Islet precursor cell (in vitro differentiated cells): ENCODE results near the gene BARX1.
A peak's percentile ranks its signal among the peaks of the same experiment; 100 is the strongest.

Experiments
- DNase-seq: peaks from one replicate; pipeline ENCODE4 v3.0.0-alpha.2; 2018

Gene BARX1

DNA sequence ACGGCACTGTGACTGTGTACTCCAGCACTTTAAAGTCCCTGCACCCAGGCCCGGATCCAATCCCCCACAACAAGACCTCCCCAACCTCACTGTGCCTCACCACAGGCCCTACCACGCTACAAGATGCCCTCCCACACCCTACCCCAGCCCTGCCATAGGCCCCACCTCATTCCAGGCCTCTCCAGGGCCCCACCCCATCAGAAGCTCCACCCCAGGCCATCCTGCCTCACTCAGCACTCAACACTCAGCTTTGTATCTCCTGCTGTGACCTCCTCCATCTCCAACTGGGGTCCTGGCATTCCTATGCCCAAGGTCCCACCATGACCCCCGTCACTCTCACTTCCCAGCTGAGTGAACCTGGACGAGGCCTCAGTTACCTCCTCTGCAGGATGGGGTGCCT is 38.8 kb downstream of the BARX1 start:
- DNase-seq: no peak

DNA sequence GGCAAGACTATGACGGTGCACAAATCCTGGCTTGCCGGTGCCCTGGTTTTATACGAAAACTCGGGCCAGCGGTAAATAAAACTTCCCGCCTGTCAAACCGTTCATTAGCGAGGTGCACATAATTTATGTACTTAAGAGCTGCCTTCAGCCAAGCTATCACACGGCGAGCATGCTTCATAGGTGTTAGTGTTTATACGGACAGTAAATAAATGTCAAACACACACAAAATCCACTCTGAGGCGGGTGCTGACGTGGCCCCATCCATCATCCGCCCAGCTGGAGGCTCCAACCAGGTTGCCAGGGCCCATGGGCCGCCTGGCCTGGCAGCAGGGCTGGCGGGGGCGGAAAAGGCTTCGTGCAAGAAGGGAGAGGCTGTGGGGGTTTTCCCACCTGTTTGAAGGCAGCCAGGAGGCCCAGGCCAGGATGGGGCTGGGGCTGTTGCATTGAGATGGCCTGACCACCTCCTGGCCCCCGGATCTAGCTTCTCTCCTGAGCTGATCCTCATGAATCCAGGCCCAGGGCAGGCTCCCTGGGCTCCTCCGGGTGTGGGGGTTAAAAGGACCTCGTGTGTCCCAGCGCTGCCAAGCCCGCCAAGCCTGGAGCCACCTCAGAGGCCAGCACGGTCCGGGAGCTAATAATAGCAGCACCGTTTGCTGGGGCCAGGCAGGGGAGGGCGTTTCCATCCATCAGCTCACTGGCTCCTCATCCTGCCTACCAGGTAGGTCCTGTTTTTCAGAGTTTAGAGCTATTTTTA is 43.2 kb downstream of the BARX1 start:
- no peak for DNase-seq

DNA sequence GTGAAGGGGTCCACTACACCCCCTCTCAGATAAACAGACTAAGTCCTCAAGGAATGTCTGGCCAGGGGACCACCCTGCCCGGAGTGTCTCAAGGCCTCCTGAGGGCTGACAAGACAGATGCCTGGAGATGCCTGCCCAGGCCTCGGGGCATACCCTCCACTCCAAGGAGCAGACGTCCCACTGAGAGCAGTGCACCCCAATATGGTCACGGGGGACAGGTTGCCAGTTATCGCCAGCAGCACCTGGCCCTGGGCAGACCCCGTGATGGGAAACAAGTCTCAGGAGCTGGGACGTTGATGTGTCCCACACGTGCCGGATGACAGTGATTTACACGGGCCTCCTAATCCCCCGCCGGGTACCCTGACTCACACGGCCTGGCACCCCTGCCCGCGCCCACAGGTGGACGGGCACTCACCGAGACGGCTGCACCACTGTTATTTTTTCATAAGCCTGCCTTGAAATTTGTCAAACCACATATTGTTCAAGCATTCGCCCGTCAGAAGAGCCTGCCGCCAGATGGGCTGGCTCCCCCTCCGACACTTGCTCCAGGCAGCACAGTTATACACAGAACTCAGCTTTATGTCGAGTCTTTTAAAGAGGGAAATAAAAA is 43.9 kb downstream of the BARX1 start:
- DNase-seq: no peak

DNA sequence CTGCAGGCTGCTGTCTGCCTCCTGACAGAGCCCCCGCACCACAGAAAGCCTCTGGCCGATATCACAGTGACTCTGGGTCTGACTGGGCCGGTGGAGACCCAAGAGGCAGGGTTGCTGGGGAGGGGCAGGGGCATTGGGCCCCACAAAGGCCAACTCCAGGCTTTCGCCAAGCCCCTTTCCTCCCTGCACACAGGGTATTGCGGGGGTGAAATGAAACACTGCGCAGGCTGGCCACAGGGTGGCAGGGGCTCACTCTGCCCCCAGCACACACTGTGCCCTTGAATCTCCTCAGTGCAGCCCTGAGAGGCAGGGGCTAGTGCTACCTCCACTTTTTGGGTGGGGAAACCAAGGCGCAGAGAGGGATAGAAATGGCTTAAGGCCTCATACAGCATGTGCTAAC is 44.6 kb downstream of the BARX1 start:
- DNase-seq: no peak

DNA sequence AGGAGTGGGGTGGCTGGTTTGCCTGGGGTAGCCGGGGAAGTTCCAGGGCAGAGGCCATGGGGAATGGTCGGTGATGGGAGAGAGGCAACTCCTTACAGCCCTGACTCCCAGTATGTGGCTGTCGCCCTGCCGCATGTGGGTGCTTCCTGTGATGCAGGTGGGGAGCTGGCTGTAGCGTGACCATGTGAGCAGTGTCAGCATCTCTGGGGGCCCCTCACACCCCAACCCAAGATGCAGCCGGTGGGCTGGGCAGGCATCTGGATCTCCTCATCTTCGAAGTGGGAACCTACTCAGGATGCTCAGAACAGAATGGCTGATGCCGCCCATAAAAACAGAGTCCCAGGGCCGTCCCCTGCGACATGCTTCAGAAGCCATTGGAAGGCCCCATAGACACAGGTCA is 45.0 kb downstream of the BARX1 start:
- no peak for DNase-seq

DNA sequence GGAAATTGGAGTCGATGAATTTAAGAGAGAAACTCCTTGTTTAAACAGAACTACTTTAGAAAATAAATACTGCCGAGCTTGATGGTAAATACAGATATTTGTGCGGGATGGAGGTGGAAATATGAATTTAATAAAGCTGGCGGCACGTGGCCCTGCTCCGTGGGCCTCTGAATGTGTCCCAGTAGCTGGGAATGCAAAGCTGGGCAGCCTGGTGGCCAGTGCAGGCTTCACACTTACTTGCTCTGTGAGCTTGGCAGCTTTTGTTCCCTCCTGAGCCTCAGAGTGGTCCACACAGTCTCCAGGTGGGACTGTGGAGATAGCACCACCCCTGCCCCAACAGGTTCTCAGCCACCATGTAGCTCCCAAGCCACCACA is 45.9 kb downstream of the BARX1 start:
- no peak for DNase-seq

DNA sequence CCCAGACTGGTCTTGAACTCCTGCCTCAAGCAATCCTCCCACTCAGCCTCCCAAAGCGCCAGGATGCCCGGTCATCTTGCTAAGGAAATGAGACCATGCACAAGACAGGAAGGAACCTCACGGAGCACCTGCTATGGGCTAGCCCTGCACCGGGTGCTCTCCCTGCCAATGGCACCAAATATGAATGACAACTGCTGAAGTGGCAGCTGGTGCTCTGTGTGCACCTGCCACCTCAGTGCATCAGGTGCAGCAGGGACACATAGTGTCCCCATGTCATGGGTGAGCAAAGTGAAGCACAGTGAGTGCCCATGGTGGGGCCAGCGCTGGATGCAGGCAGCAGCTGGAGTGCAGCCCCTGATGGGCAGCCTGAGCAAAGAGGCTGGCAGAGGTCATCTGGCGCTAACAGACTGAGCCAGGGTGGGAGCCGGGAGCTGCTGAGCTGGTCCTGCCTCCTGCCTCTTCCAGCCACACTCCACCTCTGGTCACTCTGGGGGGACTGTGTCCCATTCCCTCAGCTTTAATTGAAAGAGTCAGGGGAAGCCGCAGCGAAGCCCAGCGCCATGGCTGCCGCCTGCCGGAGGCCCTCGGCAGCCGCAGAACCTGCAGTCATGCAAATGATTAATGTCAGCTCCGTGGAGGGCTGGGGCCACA is 46.4 kb downstream of the BARX1 start:
- no peak for DNase-seq

DNA sequence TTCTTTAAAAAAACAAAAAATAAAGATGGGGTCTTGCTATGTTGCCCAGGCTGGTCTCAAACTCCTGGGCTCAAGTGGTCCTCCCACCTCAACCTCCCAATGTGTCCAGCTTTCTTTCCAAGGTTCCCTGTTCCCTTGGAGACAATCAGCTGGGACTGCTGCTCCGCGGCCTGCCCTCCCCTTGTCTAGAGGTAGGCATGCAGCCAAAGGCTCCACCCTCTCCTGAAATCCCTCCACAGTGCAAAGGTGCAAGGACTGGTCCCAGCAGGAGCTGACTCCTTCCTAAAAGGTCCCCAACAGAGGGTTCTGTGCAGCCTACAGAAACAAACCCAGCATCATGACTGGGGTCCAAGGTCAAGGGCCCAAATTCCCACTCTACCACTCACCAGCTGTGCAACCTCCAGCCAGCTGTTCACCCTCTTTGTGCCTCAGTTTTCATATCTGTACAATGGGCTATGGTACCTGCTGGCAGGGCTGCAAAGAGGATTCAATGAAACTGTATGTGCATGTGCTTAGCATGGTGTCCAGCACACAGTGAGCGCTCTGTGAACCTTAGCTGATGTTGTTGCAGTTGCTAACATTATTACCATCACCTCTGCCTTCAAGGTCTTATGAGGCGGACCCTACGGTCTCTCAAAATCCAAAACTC is 47.5 kb downstream of the BARX1 start:
- DNase-seq: no peak

DNA sequence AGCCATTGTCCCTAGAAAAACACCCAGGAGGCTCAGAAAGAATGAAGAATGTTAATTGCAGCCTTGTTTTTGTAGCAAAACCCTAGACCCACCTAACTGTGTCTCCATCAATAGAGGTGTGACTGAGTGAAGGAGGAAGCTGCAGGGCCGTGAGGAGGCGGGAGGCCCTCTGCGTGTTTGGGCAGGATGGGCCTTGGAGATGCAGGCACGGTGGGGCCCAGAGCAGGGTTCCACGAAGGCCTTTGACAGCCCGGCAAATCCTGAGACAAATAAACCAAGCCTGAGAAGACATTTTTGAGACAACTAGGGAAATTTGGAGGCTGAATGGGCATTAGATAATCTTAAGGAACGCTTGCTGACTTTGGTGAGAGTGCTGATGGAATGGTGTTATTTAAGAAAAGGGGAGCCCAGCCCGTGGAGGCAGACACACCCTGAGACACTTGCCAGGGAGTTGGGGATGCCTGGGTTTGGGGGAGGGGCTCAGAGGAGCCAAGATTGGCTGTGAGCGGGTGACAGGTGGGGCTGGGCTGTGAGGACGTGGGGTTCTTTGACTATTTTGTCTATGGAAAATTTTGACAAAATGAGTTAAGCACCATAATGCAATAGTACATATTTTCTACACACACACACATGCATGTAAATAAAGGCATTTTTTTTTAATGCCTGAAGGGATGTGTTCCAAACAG is 48.8 kb downstream of the BARX1 start:
- DNase-seq: no peak

DNA sequence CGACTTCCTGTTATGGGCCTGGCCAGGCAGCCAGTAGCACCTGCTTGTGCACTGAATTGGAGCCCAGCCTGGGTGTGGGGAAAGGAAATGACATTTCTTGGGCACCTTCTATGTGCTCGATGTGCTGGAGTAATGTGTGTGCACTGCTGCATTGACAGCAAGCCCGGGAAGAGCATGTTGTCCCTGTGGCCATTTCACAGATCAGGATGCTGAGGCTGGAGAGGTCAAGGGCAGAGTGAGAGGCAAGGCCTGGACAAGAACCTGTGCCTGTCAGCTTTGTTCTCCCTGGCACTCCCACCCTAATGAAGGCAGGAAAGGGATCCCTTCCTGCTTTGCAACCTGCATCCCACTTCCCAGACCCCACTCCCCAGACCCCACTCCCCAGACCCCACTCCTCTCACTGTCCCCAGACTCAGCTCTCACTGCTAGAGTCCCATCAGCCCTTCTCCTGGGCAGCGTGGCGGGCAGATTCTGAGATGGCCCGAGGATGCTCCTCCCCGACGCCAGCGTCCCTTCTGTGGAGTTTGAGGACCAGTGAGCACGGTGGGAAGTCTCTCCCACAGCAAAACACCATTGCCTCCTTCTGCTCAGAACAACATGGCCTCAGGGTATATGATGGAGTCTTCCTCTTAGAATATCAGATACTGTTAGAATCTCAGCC is 49.6 kb downstream of the BARX1 start:
- no peak for DNase-seq

DNA sequence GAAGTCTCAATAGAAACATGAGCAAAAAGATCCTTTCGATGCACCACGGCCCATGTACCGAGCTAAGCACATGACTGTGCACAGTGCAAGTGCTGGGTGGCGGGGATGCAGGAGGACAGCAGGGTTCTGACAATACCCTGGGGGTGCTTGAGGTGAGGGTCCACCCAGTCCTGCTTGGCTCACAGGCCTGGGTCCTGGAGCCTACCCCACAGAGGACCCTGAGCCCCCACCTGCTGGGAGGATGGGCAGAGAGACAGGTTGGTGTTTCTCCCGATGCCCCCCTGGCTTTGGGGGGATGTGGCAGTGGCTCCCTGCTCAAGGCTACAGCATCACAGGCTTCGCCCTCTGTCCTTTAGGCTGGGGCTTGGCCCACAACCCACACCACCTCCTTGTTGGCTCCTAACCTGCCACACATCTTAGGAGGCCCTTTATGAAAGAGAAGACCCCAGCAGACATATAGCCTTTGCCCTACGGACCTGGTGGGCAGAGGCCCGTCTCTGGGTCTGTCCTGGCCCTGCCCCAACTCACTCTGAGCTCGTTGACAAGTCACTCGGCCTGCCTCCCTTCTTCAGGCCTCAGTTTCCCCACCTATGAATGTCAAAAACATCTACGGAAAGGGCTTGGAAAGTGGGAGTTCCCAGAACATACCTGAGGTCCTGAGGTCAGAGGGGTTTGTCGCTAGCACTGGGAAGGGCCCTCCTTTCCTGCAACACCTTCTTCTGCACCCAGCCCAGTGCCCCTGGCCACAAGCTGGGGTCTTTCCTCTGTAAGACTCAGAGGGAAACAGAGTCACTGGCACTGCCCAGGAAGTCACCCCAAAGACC is 50.3 kb downstream of the BARX1 start:
- DNase-seq: no peak

DNA sequence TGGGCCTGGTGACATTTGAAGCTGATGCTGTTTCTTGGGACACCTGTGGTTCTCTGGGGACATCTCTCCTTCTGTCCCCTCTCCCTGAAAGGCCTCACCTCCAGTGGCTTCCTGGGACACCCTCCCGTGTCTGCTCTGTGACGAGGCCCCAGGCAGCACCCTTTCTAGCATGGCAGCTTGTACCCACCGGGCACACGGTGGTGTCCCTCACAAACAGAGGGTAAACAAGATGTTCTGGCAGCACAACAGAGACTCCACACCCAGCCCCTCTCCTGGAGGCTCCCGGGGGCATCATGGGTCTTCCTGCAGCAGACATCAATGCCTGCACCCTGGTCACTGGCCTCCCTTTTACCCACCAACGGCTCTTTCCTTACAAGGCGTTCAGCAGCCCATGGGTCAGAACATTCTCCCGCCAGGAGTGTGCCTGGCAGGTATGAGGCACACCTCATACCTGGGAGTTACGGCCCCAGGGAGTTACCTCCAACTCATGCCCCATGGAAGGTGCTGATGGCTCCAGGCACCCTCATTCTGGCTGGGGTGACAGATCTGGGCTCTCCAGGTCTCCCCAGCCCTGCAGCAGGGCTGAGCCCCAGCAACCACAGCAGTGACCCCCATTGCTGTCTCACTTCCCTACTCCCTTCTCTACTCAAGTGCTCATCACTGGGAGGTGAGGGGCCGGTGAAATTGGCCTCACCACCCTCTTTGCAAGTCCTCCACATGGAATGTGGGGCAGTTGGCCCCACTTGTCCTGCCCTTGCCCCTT is 51.1 kb downstream of the BARX1 start:
- no peak for DNase-seq

DNA sequence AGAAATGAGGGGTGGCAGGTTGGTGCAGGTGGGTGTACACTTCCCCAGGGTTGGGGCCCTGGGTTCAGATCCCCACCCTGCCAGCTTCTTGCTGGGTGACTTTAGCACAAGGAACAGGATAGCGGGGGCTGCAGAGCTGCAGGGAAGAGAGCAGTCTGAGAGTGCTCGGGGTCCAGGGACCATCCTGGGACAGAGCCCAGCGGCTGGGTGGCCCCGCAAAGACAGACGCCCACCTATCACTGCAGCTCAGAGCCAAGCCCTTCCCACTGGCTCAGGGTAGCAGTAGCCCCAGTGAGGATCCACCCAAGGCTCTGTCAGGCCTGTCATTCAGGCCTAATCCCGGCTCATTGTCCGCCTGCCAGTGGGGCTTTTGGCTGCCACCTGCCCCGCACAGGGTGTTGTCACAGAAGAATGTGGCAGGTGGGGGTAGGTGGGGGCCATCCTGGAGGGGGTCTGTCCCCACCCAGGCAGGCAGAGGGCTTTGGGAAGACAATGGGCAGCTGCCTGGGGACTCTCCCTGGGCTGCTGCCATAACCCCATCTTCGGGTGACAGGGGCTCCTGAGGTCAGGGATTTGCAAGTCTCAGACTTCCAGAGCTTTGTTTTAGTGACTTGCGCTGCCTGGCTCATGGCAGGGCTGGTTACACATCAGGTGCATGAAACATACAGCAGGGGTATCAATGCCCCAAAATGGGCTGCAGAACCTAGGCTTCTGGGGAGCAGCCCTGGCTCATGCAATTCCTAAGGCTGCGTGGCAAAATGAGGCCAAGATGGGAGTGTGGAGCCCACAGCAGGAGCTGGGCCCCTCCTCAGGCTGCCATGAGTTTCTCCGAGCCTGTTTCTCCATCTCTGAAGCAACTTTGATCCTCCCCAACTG is 52.1 kb downstream of the BARX1 start:
- DNase-seq: peak; percentile 43

DNA sequence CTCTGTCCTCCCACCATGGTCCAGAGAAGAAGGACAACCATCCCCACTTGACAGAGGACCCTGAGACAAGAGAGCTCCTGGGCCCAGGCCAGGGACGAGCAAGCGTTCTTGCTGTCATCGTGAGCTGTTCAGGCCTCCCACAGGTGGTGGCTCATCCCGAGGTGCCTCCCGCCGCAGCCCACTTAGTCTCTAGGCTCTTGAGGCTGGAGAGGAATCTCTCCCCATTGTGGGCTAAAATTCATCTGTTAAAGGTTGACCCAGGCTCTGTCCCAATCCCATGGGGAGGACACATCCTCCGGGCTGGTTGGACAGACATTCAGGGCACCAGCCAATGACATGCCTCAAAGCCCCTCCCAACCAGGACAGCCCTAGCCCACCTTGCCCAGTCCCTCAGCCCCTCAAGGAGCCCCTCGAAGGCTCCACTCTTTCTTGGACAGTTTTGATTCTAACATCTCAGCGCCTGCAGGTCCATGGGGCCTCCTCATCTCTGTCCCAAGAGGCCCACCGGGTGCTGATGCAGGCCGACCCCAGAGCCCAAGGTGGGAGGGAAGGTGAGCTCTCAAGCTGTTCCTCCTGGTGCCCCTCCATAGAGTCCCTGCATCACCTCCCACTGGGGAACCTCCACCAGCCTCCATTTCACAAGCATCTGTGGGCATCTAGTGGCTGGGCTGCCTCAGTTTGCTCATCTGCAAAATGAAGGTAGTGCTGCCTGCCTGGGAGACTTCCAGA is 52.9 kb downstream of the BARX1 start:
- peak; percentile 35 for DNase-seq
